Endothelial cell of umbilical vein (primary cell): ENCODE measurements around the gene RALGAPB.

ENCODE experiments used
- CTCF ChIP-seq, 2 donors: IDR thresholded peaks; 1 replicate in 1 of 2; 2 replicates in 1 of 2; pipeline ENCODE4 v1.5.1; 2011; ENCODE audit warnings: low read length in 2 of 2, mild to moderate bottlenecking in 2 of 2, moderate library complexity in 2 of 2, control low read depth in 1 of 2, inconsistent platforms in 1 of 2, low read depth in 1 of 2; ENCODE audit not compliant: insufficient read depth in 1 of 2; ENCODE audit errors: extremely low read depth in 1 of 2
- EZH2 ChIP-seq: IDR thresholded peaks from 2 replicates; pipeline ENCODE4 v1.6.1; 2012; ENCODE audit warnings: borderline replicate concordance, low read depth, mild to moderate bottlenecking, moderate library complexity, low read length, inconsistent platforms; ENCODE audit not compliant: severe bottlenecking
- FOS ChIP-seq: IDR thresholded peaks from 2 replicates; pipeline ENCODE4 v1.6.1; 2011; ENCODE audit warnings: mild to moderate bottlenecking, low read length, moderate library complexity, borderline replicate concordance; ENCODE audit not compliant: insufficient read depth
- GATA2 ChIP-seq: IDR thresholded peaks from 2 replicates; pipeline ENCODE4 v1.7.0; 2011; ENCODE audit warnings: low read depth, mild to moderate bottlenecking, moderate library complexity, mixed read lengths, low read length; ENCODE audit not compliant: insufficient read length, insufficient read depth
- JUN ChIP-seq: IDR thresholded peaks from 2 replicates; pipeline ENCODE4 v1.6.1; 2011; ENCODE audit warnings: borderline replicate concordance, low read depth; ENCODE audit not compliant: insufficient read length, insufficient read depth
- MAX ChIP-seq: IDR thresholded peaks from 2 replicates; pipeline ENCODE4 v1.6.1; 2011; ENCODE audit not compliant: insufficient read depth, insufficient read length
- POLR2A ChIP-seq: IDR thresholded peaks from 2 replicates; pipeline ENCODE4 v1.6.1; 2012; ENCODE audit warnings: low read depth, mild to moderate bottlenecking, control low read depth, low read length
- POLR2AphosphoS5 ChIP-seq: IDR thresholded peaks from 2 replicates; pipeline ENCODE4 v1.6.1; 2012; ENCODE audit warnings: low read depth, mild to moderate bottlenecking, control low read depth, low read length, moderate library complexity; ENCODE audit not compliant: insufficient read depth

GRCh38 chr20:38472513-38473366 is at the start of gene RALGAPB:
- peak; percentile 14 to 45 for TF ChIP-seq CTCF (IDR thresholded peaks at IDR 0.05; ENCODE audit: extremely low read depth in 1 of 2, insufficient read depth in 1 of 2, low read depth in 1 of 2, low read length in 2 of 2)
- no peak for TF ChIP-seq GATA2
- peak; percentile 51 for TF ChIP-seq POLR2A
- TF ChIP-seq FOS = no peak
- TF ChIP-seq EZH2 = no peak
- TF ChIP-seq POLR2AphosphoS5 = peak; percentile 89
- no peak for TF ChIP-seq MAX
- TF ChIP-seq JUN = no peak
